CD4-positive, alpha-beta T cell (primary cell): ENCODE data around the gene TRABD2B. TPM values are rescaled to one million over a fixed set of nuclear protein-coding genes. Genes with fewer than 3 reads are reported as not detected.

ENCODE experiments used
- ATAC-seq: fragments of 200-7000 bp; cut with Tn5 transposase; one replicate; pipeline ENCODE4 v1.10.0; 2022; ENCODE audit warnings: mild to moderate bottlenecking; ENCODE audit not compliant: poor library complexity
- CTCF ChIA-PET: fragments of 350-600 bp; sonication (Branson Sonifier 250); formaldehyde crosslinking; loops from one replicate; lab custom pipeline; 2021; ENCODE audit warnings: antibody characterized with exemption, inconsistent platforms; lab: Charles Lee
- POLR2A ChIA-PET: fragments of 350-600 bp; sonication (Branson Sonifier 250); formaldehyde crosslinking; loops from one replicate; lab custom pipeline; 2021; ENCODE audit warnings: antibody characterized with exemption, inconsistent platforms; lab: Charles Lee
- DNase-seq, 14 experiments: peaks; one replicate each; pipeline ENCODE4 v3.0.0-alpha.2; 2013 to 2020; ENCODE audit warnings: mixed read lengths in 2 of 14
- H3K27ac ChIP-seq, 2 donors: one replicate each; pipeline versions ENCODE4 v1.5.1 to v1.7.0; 2013; ENCODE audit warnings: low read length in 2 of 2, low read depth in 1 of 2, mild to moderate bottlenecking in 1 of 2
- H3K27me3 ChIP-seq, 2 experiments: 1 replicate in 1 of 2; 2 replicates in 1 of 2; pipeline versions ENCODE4 v1.6.1 to v1.7.0; 2013; ENCODE audit warnings: low read length in 2 of 2, control low read depth in 1 of 2, mild to moderate bottlenecking in 1 of 2, moderate library complexity in 1 of 2; ENCODE audit not compliant: insufficient read depth in 2 of 2, control insufficient read depth in 1 of 2
- H3K36me3 ChIP-seq: one replicate; pipeline ENCODE4 v1.6.1; 2013; ENCODE audit warnings: low read length, control low read depth; ENCODE audit not compliant: insufficient read depth
- H3K4me1 ChIP-seq: one replicate; pipeline ENCODE4 v1.6.1; 2013; ENCODE audit warnings: low read length, control low read depth; ENCODE audit not compliant: insufficient read depth
- H3K4me3 ChIP-seq: one replicate; pipeline ENCODE4 v1.5.1; 2013; ENCODE audit warnings: mild to moderate bottlenecking, low read length, moderate library complexity
- H3K9me3 ChIP-seq, 2 experiments: 1 replicate in 1 of 2; 2 replicates in 1 of 2; pipeline versions ENCODE4 v1.6.1 to v1.7.0; 2013; ENCODE audit warnings: low read length in 2 of 2, mild to moderate bottlenecking in 2 of 2, control low read depth in 1 of 2, moderate library complexity in 1 of 2; ENCODE audit not compliant: control insufficient read depth in 1 of 2, insufficient read depth in 1 of 2
- H3K27ac Mint-ChIP-seq: one replicate; pipeline ENCODE4 v1.8.0; 2020; ENCODE audit warnings: mixed read lengths
- H3K27me3 Mint-ChIP-seq: one replicate; pipeline ENCODE4 v1.8.0; 2021; ENCODE audit warnings: mixed read lengths
- H3K36me3 Mint-ChIP-seq: one replicate; pipeline ENCODE4 v1.8.0; 2021; ENCODE audit warnings: low read depth, mixed read lengths
- H3K4me1 Mint-ChIP-seq: one replicate; pipeline ENCODE4 v1.8.0; 2021; ENCODE audit warnings: low read depth, mixed read lengths
- H3K4me3 Mint-ChIP-seq: one replicate; pipeline ENCODE4 v1.8.0; 2020; ENCODE audit warnings: mild to moderate bottlenecking, mixed read lengths
- H3K9me3 Mint-ChIP-seq: one replicate; pipeline ENCODE4 v1.8.0; 2020; ENCODE audit warnings: mixed read lengths
- intact Hi-C, 2 experiments: fragments of 100-400 bp; cut with DNase I in 1 of 2; cut with micrococcal nuclease in 1 of 2; formaldehyde crosslinking; loops; one replicate each; pipeline versions ENCODE4 v1.15.1 to v1.9.0; 2023 to 2025; cut with DNase I, micrococcal nuclease
- total RNA-seq, 174 experiments: library from RNA in 2 of 174; stranded (reverse) in 2 of 174; gene quantifications; one replicate each; pipeline ENCODE4 v1.2.3 and lab custom pipeline; 2021 to 2026
- TF ChIP-seq, protein P1 (sequence below): fragments of 200-600 bp; IDR thresholded peaks from one replicate; pipeline ENCODE4 v1.8.0; 2022; ENCODE audit warnings: antibody characterized with exemption, mild to moderate bottlenecking

TRABD2B gene
- total RNA-seq, 2 experiments from 2014 or later, result not detected

DNA sequence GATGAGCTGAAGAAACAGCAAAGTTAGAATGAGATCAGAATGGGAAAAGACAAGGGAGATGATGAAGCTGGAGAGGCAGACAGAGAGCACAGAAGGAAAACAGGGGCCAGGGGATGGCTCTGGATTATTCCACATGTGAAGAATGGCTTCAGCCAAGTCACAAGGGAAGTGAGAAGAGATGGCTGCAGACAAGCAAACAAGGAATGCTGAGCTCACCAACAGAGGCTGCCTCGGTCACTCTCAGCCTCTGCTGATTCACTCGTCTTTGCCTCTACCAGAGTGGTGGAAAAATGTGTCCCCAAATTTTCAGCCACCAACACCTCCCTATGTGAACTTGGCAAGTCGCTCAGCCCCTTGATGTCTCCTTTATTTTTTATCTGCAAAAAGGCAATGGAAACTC is 46.7 kb downstream of the TRABD2B start:
- Histone ChIP-seq H3K36me3 (no peaks in the 10 kb centered on the region), H3K4me3 (no peak overlapping the region), H3K27ac (no peak overlapping the region), H3K4me1 (no peaks in the 10 kb centered on the region), H3K27me3 (peaks cover 0 to 2% of the 10 kb centered on the region in 2 experiments), H3K9me3 (peaks cover 0 to under 1% of the 10 kb centered on the region in 2 experiments)
- TF ChIP-seq, protein P1, sequence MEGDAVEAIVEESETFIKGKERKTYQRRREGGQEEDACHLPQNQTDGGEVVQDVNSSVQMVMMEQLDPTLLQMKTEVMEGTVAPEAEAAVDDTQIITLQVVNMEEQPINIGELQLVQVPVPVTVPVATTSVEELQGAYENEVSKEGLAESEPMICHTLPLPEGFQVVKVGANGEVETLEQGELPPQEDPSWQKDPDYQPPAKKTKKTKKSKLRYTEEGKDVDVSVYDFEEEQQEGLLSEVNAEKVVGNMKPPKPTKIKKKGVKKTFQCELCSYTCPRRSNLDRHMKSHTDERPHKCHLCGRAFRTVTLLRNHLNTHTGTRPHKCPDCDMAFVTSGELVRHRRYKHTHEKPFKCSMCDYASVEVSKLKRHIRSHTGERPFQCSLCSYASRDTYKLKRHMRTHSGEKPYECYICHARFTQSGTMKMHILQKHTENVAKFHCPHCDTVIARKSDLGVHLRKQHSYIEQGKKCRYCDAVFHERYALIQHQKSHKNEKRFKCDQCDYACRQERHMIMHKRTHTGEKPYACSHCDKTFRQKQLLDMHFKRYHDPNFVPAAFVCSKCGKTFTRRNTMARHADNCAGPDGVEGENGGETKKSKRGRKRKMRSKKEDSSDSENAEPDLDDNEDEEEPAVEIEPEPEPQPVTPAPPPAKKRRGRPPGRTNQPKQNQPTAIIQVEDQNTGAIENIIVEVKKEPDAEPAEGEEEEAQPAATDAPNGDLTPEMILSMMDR, result no peak
- Mint-ChIP-seq H3K9me3 (no peaks in the 10 kb centered on the region), H3K4me1 (no peaks in the 10 kb centered on the region), H3K36me3 (no peaks in the 10 kb centered on the region), H3K27ac (no peak overlapping the region), H3K27me3 (peaks cover 13% of the 10 kb centered on the region), H3K4me3 (no peak overlapping the region)
- ChIA-PET POLR2A (no interaction called here), CTCF (no interaction called here)
- ATAC-seq (no peak), DNase-seq (no peak)
- intact Hi-C loops, result no loop called here

DNA sequence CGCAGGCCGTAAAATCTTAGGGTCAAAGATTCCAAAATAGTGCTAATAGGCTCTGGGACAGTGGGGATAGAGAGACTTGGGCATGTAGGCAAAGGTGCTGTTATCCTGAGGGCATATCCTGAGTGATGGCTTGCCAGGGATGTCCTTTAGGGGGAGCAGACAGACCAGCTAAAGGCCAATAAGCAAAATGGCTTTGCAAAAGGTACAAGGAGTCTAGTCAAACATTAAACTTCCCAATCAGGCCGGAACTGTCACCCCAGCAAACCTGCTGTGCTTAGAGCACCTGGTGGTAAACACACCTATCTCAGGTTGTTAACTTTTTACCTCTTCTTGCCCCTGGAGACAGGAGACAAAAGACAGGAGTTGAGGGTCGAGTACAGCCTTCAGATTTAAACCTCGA is 49.1 kb downstream of the TRABD2B start:
- DNase-seq (no peak), ATAC-seq (no peak)
- Mint-ChIP-seq H3K4me1 (no peaks in the 10 kb centered on the region), H3K36me3 (no peaks in the 10 kb centered on the region), H3K27ac (no peak overlapping the region), H3K27me3 (no peaks in the 10 kb centered on the region), H3K4me3 (no peak overlapping the region), H3K9me3 (no peaks in the 10 kb centered on the region)
- CTCF ChIA-PET, result no interaction called here
- Histone ChIP-seq H3K27me3 (peaks cover 0 to 2% of the 10 kb centered on the region in 2 experiments), H3K9me3 (no peaks in the 10 kb centered on the region), H3K4me1 (no peaks in the 10 kb centered on the region), H3K27ac (no peak overlapping the region), H3K4me3 (no peak overlapping the region), H3K36me3 (no peaks in the 10 kb centered on the region)
- intact Hi-C loops, result no loop called here
- TF ChIP-seq, protein P1, result no peak
- POLR2A ChIA-PET, result no interaction called here

DNA sequence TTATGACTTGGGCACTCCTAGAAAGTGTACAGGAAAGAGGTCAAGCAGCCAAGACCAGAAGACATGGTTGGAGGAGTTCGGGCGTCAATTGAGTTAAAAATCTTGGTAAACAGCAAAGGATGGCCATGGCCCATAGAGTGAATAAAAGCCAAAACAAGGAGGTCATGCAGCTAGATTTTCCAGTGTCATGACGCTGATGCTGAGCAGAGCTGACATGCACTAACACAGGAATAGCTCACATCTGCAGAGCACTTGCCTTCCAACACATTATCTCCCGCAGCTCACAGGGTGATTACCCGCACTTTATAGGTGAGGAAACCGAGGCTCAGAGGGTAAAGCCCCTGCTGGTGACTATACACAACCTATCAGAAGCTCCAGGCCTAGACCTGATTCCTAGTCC is 49.7 kb downstream of the TRABD2B start:
- TF ChIP-seq, protein P1, result no peak
- no peaks in the 10 kb centered on the region for H3K36me3 ChIP-seq
- ChIA-PET CTCF (no interaction called here), POLR2A (no interaction called here)
- Mint-ChIP-seq H3K27me3 (no peaks in the 10 kb centered on the region), H3K36me3 (no peaks in the 10 kb centered on the region), H3K9me3 (no peaks in the 10 kb centered on the region), H3K4me3 (no peak overlapping the region), H3K27ac (no peak overlapping the region), H3K4me1 (no peaks in the 10 kb centered on the region)
- no peaks in the 10 kb centered on the region for H3K9me3 ChIP-seq
- no peaks in the 10 kb centered on the region for H3K4me1 ChIP-seq
- peaks cover 0 to 2% of the 10 kb centered on the region in 2 experiments for H3K27me3 ChIP-seq
- ATAC-seq (no peak), DNase-seq (no peak)
- intact Hi-C loops, result no loop called here
- H3K4me3 ChIP-seq, result no peak overlapping the region
- no peak overlapping the region for H3K27ac ChIP-seq
